NCI-H345 treated with DMSO at 0.1 percent for 48 hours (cell line): ENCODE data around the gene TSTD2.
"Not testable (repeated sequence)": the region's sequence is repeated elsewhere in the genome, so short reads cannot be mapped to it uniquely, and the experiment has no call there.

Experiments
- DNase-seq: peaks from one replicate; lab custom pipeline; 2025; ENCODE audit not compliant: unreplicated experiment; lab: John Stamatoyannopoulos, UW

The TSTD2 gene

DNA sequence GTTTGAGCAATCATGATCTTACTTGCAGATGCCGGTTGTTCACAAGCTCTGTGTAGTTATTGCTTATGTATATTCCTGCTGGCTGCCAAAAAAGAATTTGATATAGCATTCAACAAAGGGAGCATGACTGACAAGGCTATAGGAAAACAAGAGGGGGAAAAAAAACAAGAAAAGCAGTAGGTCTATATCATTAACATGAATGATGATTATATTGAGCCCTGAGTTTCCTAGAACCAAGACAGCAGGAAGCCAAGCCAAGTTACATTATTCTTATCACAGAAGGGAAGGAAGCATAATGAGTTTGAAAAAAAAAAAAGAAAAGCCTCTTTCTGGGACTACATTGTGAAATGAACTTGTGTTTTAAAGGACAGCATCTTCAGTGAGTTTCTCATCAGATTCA is 41.0 kb downstream of the TSTD2 start:
- no peak for DNase-seq

DNA sequence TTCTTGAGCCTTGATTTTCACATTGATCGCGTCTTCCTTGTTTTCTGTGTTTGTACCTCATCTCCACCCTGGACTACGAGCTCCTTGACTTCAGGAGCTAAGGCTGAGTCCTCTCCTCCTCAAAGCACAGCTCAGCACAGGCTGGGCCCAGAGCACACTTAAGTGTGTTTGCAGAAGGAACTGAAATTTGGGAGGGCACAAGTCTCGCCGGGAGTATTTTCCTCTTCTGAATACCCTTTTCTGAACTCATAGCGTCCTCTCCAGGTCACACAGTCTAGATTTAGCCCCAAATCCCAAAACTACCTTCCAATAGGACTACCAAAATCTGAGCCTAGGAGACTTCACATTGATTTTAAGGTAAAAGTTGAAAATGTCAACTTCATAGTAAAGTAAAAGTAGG is 41.6 kb downstream of the TSTD2 start:
- DNase-seq = no peak

DNA sequence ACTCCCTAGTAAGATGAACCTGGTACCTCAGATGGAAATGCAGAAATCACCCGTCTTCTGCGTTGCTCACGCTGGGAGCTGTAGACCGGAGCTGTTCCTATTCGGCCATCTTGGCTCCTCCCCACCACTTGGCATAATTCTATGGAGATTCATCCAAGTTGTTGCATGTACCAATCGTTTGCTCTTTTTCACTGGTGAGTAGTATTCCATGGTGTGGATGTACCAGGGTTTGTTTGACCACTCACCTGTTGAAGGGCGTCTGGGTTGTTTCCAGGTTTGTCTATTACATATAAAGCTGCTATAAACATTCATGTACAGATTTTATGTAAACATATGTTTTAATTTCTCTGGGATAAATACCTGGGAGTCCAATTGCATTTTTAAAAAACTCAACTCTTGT is 46.3 kb downstream of the TSTD2 start:
- not testable (repeated sequence) for DNase-seq

DNA sequence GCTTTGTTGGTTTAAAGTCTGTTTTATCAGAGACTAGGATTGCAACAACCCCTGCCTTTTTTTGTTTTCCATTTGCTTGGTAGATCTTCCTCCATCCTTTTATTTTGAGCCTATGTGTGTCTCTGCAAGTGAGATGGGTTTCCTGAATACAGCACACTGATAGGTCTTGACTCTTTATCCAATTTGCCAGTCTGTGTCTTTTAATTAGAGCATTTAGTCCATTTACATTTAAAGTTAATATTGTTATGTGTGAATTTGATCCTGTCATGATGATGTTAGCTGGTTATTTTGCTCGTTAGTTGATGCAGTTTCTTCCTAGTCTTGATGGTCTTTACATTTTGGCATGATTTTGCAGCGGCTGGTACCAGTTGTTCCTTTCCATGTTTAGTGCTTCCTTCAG is 48.4 kb downstream of the TSTD2 start:
- DNase-seq = not testable (repeated sequence)

GRCh38 chr9:97581590-97581989 is 51.6 kb downstream of the TSTD2 start:
- not testable (repeated sequence) for DNase-seq

- DNase-seq = no peak
These were observed 53.3 kb downstream of the TSTD2 start for GRCh38 chr9:97579914-97580313.

- no peak for DNase-seq
These were observed 54.3 kb downstream of the TSTD2 start for GRCh38 chr9:97578846-97579245.

DNA sequence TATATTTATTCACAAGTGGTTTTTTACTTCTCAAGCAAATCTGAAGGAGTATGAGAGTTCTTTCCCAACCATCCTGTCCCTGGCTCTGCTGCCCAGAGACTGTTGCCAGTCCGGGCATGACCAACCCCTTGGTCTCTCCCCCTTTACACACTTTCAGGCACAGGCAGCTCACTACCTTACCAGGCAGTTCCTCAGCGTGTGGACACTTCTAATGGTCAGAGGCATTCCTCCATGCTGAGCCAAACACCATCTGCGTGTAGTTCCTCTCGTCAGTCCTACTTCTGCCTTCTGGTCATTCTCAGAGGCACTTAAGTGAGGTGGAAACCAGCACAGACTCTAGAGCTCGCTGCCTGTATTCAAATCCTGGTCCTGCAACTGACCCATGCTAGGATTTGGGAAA is 56.1 kb downstream of the TSTD2 start:
- no peak for DNase-seq

GRCh38 chr9:97575673-97576200 is 57.4 kb downstream of the TSTD2 start:
- DNase-seq = no peak

DNA sequence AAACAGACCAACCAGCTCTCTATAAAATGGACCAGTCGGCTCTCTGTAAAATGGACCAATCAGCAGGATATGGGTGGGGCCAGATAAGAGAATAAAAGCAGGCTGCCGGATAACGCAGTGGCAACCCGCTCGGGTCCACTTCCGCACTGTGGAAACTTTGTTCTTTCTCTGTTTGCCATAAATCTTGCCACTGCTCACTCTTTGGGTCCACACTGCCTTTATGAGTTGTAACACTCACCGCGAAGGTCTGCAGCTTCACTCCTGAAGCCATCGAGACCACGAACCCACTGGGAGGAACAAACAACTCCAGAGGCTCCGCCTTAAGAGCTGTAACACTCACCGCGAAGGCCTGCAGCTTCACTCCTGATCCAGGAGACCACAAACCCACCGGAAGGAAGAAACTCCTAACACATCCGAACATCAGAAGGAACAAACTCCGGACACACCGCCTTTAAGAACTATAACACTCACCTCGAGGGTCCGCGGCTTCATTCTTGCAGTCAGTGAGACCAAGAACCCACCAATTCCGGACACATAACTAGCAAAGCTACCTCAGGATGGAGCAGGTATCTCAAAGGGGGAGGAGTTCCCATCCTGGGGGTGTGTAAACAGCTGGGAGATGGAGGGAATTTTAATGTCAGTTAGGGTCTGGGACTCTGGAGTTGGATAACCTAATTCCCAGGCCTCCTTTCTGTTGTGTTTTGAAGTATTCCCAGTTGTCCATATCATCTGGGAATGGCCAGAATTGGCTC is 58.1 kb downstream of the TSTD2 start:
- DNase-seq = not testable (repeated sequence)

GRCh38 chr9:97574101-97574571 is 59.0 kb downstream of the TSTD2 start:
- not testable (repeated sequence) for DNase-seq

DNA sequence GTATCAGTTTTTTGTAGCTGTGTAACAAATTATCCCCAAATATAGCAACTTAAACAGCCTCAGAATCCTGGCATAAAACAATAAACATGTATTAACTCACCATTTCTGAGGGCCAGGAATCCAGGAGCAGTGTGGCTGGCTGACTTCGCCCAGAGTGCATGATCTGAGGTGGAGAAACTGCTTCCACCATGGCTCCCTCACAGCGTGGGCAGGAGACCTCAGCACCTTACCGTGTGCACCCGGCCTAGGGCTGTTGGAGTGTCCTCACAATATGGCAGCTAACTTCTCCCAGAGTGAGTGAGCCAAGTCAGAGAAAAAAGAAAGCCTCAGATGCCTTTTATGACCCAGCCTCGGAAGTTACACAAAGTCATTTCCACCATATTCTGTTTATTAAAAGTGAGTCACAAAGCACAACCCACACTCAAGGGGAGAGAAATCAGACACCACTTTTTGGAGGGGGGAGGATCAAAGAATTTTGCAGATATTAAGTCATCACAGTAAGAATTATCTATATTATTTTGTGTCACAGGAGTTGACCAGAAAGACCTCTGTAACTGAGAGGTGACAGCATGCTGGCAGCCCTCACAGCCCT is 59.6 kb downstream of the TSTD2 start:
- no peak for DNase-seq

GRCh38 chr9:97572892-97573365 is 60.2 kb downstream of the TSTD2 start:
- no peak for DNase-seq

- no peak for DNase-seq
These were observed 60.8 kb downstream of the TSTD2 start for GRCh38 chr9:97572196-97572891.

DNA sequence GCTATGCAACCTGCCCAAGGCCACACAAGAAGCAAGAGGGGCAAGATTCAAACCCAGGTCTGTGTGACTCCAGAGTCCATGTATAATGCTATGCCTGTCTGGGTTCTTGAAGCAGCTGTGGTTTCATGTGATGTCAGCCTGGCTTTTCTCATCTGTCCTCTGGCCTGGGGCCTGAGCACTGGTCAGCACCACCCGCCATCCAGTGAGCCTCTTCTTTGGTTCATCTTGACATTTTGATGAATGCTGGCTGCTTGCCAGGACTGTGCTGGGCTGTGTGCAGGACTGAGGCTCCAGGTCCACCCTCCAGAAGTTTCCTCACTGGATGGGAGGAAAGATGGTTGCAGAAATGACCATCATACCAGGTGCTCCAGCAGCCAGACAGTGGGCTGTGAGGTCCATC is 61.5 kb downstream of the TSTD2 start:
- no peak for DNase-seq

DNA sequence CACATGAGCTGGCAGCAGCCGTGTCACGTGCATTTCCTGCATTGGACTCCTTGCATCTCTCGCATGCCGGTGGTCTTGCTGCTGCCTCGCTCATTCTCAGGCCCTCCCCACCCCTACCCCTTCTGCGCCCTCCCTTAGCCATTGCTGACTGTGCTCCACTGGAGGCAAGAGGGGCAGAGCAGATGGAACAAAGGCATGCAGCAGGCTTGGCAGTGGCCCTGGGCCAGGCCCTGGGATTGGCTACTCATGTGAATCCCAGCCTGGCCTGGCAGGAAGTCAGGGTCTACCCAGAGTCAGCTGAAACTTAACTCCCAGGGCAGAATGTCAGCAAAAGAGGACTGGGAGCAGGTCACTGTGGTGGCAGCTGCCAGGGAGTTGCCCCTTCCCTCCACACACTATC is 62.3 kb downstream of the TSTD2 start:
- DNase-seq = no peak

- DNase-seq = no peak
These were observed 64.5 kb downstream of the TSTD2 start for GRCh38 chr9:97568461-97569275.

DNA sequence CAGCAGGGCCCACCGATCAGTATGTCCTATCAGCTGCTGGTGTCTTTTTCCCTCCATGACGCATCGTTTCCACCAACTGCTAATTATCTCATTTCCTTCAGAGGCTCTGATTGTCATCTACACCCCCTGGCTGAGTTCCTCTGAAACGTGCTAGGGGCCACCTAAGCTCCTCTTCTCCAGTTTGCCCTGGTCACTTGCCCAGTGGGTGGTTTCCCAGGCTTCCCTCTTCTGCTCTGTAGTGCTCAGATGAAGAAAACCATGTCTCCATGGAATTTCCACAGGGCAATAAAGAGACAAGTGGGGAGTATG is 65.3 kb downstream of the TSTD2 start:
- DNase-seq = no peak

DNA sequence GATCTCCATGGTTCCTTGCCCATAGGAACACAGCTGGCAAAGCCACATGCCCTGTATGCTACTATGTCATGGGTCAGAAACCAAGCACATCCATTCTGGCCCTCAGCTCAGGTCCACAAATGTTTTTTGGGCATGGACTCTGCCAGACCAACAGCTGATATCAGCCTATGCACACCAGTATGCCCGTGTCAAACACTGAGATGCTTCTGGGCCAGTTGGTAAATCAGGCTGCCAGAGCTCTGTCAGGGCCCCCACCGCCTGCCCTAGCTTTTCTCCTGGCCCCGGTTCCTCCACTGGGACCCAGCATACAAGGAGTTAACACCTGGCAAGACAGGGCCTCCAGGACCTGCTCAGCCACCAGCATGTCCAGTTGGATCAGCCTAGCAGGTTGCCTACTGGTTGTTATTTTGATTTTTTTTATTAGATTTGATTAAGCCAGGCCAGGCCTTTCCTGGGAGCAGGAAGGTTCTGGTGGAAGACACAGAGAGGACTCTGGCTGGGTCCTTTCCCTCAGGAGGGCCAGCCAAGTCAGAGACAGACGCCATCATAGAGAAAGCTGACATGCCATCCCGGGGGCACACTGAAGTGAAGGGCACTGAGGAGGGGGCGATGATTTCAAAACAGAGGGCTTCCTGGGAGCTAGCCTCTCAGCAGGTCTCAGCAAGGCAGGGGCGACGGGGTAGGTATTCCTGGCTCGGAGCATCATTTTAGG is 65.8 kb downstream of the TSTD2 start:
- DNase-seq = no peak

GRCh38 chr9:97565262-97565661 is 67.9 kb downstream of the TSTD2 start:
- no peak for DNase-seq
